Erythroblast (primary cell): ENCODE measurements around the gene SURF6.

Experiments
- GATA1 ChIP-seq: IDR thresholded peaks from 2 replicates; pipeline ENCODE4 v1.6.1; 2011; ENCODE audit warnings: low read depth, mild to moderate bottlenecking, control low read depth, low read length, moderate library complexity
- POLR2A ChIP-seq: IDR thresholded peaks from 2 replicates; pipeline ENCODE4 v1.6.1; 2011; ENCODE audit warnings: mild to moderate bottlenecking, low read length

DNA sequence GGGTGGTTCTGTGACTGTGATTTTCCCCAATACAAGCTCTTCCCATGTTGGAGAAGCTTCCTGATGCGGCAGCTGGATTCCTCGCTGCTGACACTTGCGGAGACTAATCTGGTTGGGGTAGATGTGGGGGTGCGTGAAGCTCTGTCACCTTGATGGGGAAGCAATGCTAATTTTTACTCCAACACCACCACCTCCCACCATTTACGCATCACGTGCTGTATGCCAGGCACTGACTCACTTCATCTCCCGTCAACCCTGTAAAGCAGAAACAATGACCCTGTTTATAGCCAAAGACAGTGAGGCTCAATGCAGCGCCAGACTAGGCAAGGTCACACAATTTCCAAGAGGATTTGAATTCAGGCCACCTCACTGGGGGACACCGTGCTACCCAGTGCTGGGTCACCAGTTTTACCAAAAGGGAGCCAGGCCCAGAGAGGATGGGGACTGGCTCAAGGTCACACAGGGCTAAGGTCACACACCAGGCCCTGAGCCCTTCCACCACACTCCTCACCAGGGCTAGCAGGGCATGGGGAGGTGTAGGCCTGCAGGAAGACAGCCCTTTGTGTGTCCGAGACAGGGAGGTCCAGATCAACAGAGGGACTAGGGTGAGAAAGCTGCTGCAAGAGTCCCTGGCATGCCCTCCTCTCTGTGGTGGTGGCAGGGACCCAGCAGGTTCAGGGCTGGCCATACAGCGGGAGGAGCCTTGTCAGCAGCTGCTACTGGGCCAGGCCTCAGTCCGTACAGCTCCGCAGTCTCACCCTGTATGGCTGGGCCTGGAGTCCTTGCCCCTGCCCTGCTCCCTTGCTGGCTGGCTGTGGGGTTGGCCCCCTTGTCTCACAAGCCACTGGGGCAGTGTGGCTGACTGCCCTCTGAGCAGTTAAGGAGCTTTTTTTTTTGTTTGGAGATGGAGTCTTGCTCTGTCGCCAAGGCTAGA, 43.4 kb upstream of the SURF6 start:
- TF ChIP-seq POLR2A (no peak), GATA1 (no peak)
